Panc1 (cell line): ENCODE data around the gene CCNJL. TPM values are rescaled to one million over a fixed set of nuclear protein-coding genes. Genes with fewer than 3 reads are reported as not detected.

Experiments
- ATAC-seq: fragments of 200-7000 bp; cut with Tn5 transposase; 2 replicates; pipeline ENCODE4 v1.9.1; 2020; ENCODE audit warnings: mild to moderate bottlenecking, moderate library complexity
- BruUV-seq: library from RNA; stranded (reverse); fragments of 400-500 nt; replicated peaks from 2 replicates; lab custom pipeline; 2021; lab: Mats Ljungman, UMichigan
- CTCF ChIA-PET: fragments of 300-600 bp; sonication (Branson Sonifier 250); formaldehyde crosslinking; loops from one replicate; lab custom pipeline; 2022; ENCODE audit warnings: antibody characterized with exemption; lab: Charles Lee
- POLR2A ChIA-PET: fragments of 300-600 bp; sonication (Branson Sonifier 250); formaldehyde crosslinking; loops from one replicate; lab custom pipeline; 2022; ENCODE audit warnings: antibody characterized with exemption; lab: Charles Lee
- DNase-seq: peaks from one replicate; pipeline ENCODE4 v3.0.0-alpha.2; 2010; ENCODE audit warnings: low read depth, low spot score
- H3K27ac ChIP-seq: 2 replicates; pipeline ENCODE4 v1.5.1; 2011; ENCODE audit warnings: mild to moderate bottlenecking, low read length, inconsistent platforms
- H3K27me3 ChIP-seq: fragments of 200-500 bp; sonication (Bioruptor generic); 2 replicates; pipeline ENCODE4 v1.6.0; 2014; ENCODE audit warnings: low read length, inconsistent platforms; ENCODE audit not compliant: control insufficient read depth, insufficient read depth
- H3K36me3 ChIP-seq: fragments of 200-500 bp; sonication (Bioruptor generic); 2 replicates; pipeline ENCODE4 v1.5.1; 2014; ENCODE audit warnings: inconsistent platforms, mild to moderate bottlenecking, low read length, moderate library complexity; ENCODE audit not compliant: control insufficient read depth, insufficient read depth
- H3K4me1 ChIP-seq: 2 replicates; pipeline ENCODE4 v1.5.1; 2011; ENCODE audit warnings: inconsistent platforms, mild to moderate bottlenecking, low read length, moderate library complexity; ENCODE audit not compliant: control insufficient read depth, insufficient read depth
- H3K4me3 ChIP-seq, 2 experiments: 2 replicates each; pipeline ENCODE4 v1.5.1; 2011 to 2012; ENCODE audit warnings: low read depth in 2 of 2, low read length in 2 of 2, mild to moderate bottlenecking in 2 of 2, inconsistent platforms in 1 of 2, moderate library complexity in 1 of 2
- H3K9me3 ChIP-seq: fragments of 200-500 bp; sonication (Bioruptor generic); 2 replicates; pipeline ENCODE4 v1.5.1; 2014; ENCODE audit warnings: low read depth, mild to moderate bottlenecking, inconsistent platforms, low read length, moderate library complexity; ENCODE audit not compliant: control insufficient read depth, insufficient read depth
- POLR2AphosphoS5 ChIP-seq: IDR thresholded peaks from 2 replicates; pipeline ENCODE4 v1.6.1; 2012; ENCODE audit warnings: mild to moderate bottlenecking, low read depth, low read length, moderate library complexity
- SIN3A ChIP-seq: IDR thresholded peaks from 2 replicates; pipeline ENCODE4 v1.6.1; 2012; ENCODE audit warnings: low read depth, mild to moderate bottlenecking, low read length, moderate library complexity, borderline replicate concordance; ENCODE audit not compliant: insufficient read depth
- TCF7L2 ChIP-seq: IDR thresholded peaks from 2 replicates; pipeline ENCODE4 v1.6.1; 2011; ENCODE audit warnings: mild to moderate bottlenecking, low read depth, low read length, inconsistent platforms
- in situ Hi-C: cut with HindIII; loops from 2 replicates; pipeline ENCODE4 v1.10.0; 2016; ENCODE audit warnings: low sequenced_read_pairs, low pct_unique_long_range_greater_than_20kb
- intact Hi-C: fragments of 100-400 bp; cut with micrococcal nuclease; formaldehyde crosslinking; loops from one replicate; pipeline ENCODE4 v1.10.0; 2022; ENCODE audit not compliant: unreplicated experiment
- total RNA-seq: library from RNA; stranded (reverse); gene quantifications from one replicate; pipeline ENCODE4 v1.2.1, GENCODE V29; 2021; ENCODE audit not compliant: unreplicated experiment
- TF ChIP-seq, protein P1 (sequence below): fragments of 450-650 bp; IDR thresholded peaks from 2 replicates; pipeline ENCODE4 v1.5.1; 2017; ENCODE audit warnings: mild to moderate bottlenecking
- TF ChIP-seq, protein P2 (sequence below), 2 experiments: IDR thresholded peaks; 2 replicates each; pipeline ENCODE4 v1.6.1; 2011 to 2012; ENCODE audit warnings: low read depth in 2 of 2, control low read depth in 1 of 2, low read length in 1 of 2, mild to moderate bottlenecking in 1 of 2, moderate library complexity in 1 of 2; ENCODE audit not compliant: insufficient read depth in 1 of 2

Gene CCNJL
- total RNA-seq, 1 experiment from 2014 or later: 35.0 TPM

DNA sequence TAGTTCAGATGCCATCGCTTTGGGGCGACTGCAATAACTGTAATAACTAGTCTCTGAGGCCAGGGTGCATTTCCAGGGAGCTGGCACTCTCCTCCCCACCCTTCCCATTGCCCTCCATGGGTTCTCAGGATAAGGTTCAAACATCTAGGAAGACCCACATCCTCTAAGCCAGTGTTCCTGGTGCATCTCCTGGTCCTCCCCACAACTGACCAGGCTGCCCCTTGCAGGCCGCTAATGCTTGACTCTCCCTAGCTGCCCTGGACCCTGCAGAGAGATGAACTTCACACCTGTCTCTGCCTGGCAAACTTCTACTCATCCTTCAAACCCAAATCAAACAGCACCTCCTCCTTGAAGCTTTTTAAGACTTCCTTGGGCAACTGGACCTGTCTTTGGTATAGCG lies 15.9 kb downstream of the CCNJL start:
- in situ Hi-C loops: no loop called here

DNA sequence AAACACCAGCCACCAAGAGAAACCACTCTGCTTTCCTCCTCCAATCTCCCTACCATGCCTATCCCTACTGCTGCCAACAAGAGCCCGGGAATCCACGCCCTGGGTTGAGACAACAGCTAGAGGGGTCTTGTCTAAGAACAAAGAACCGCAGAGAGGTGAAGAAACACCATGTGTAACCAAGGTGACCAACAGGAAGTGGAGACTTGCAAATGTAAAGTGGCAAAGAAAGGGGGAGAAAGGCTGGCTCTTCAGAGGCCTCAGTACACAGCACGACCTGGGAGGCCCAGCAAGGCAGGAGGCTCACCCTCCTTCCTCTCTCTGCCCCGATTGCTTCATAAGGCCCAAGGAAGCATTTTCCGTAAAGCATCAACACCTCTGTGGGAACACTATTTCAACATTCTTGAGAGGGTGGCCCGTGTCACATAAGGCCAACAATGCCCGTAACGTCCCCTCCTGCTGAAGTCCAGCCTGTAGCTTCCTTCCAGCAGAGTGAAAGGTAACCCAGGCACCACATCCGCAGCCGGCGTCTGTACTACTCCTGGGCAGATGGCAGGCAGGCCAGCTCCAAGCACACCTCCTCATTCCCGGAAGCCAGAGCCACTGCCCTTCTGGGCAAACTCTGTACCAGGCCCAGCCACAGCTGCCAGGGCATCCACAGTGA lies 18.3 kb downstream of the CCNJL start:
- BruUV-seq: no TSS peak
- no peaks in the 10 kb centered on the region for H3K9me3 ChIP-seq
- intact Hi-C loops: no loop called here
- TF ChIP-seq, protein P1, sequence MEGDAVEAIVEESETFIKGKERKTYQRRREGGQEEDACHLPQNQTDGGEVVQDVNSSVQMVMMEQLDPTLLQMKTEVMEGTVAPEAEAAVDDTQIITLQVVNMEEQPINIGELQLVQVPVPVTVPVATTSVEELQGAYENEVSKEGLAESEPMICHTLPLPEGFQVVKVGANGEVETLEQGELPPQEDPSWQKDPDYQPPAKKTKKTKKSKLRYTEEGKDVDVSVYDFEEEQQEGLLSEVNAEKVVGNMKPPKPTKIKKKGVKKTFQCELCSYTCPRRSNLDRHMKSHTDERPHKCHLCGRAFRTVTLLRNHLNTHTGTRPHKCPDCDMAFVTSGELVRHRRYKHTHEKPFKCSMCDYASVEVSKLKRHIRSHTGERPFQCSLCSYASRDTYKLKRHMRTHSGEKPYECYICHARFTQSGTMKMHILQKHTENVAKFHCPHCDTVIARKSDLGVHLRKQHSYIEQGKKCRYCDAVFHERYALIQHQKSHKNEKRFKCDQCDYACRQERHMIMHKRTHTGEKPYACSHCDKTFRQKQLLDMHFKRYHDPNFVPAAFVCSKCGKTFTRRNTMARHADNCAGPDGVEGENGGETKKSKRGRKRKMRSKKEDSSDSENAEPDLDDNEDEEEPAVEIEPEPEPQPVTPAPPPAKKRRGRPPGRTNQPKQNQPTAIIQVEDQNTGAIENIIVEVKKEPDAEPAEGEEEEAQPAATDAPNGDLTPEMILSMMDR: no peak
- TF ChIP-seq SIN3A (no peak), TCF7L2 (no peak), POLR2AphosphoS5 (no peak)
- TF ChIP-seq, protein P2, sequence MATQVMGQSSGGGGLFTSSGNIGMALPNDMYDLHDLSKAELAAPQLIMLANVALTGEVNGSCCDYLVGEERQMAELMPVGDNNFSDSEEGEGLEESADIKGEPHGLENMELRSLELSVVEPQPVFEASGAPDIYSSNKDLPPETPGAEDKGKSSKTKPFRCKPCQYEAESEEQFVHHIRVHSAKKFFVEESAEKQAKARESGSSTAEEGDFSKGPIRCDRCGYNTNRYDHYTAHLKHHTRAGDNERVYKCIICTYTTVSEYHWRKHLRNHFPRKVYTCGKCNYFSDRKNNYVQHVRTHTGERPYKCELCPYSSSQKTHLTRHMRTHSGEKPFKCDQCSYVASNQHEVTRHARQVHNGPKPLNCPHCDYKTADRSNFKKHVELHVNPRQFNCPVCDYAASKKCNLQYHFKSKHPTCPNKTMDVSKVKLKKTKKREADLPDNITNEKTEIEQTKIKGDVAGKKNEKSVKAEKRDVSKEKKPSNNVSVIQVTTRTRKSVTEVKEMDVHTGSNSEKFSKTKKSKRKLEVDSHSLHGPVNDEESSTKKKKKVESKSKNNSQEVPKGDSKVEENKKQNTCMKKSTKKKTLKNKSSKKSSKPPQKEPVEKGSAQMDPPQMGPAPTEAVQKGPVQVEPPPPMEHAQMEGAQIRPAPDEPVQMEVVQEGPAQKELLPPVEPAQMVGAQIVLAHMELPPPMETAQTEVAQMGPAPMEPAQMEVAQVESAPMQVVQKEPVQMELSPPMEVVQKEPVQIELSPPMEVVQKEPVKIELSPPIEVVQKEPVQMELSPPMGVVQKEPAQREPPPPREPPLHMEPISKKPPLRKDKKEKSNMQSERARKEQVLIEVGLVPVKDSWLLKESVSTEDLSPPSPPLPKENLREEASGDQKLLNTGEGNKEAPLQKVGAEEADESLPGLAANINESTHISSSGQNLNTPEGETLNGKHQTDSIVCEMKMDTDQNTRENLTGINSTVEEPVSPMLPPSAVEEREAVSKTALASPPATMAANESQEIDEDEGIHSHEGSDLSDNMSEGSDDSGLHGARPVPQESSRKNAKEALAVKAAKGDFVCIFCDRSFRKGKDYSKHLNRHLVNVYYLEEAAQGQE (IDR thresholded peaks at IDR 0.05; ENCODE audit: insufficient read depth in 1 of 2, low read depth in 2 of 2, low read length in 1 of 2): no peak
- H3K4me3 ChIP-seq: no peak overlapping the region
- in situ Hi-C loops: no loop called here
- peaks cover 22% of the 10 kb centered on the region for H3K4me1 ChIP-seq
- ChIA-PET CTCF (no interaction called here), POLR2A (no interaction called here)
- H3K27ac ChIP-seq: no peak overlapping the region
- H3K36me3 ChIP-seq: no peaks in the 10 kb centered on the region
- no peaks in the 10 kb centered on the region for H3K27me3 ChIP-seq
- ATAC-seq (peak; percentile 58), DNase-seq (no peak)

More for the DNA sequence above, 15.9 kb downstream of the CCNJL start:
- H3K27ac ChIP-seq: no peak overlapping the region
- no peaks in the 10 kb centered on the region for H3K36me3 ChIP-seq
- no peaks in the 10 kb centered on the region for H3K9me3 ChIP-seq
- ChIA-PET POLR2A (no interaction called here), CTCF (no interaction called here)
- H3K4me3 ChIP-seq: no peak overlapping the region
- ATAC-seq (no peak), DNase-seq (no peak)
- TF ChIP-seq, protein P2 (IDR thresholded peaks at IDR 0.05; ENCODE audit: insufficient read depth in 1 of 2, low read depth in 2 of 2, low read length in 1 of 2): no peak
- intact Hi-C loops: no loop called here
- BruUV-seq: no TSS peak
- peaks cover 9% of the 10 kb centered on the region for H3K4me1 ChIP-seq
- H3K27me3 ChIP-seq: no peaks in the 10 kb centered on the region
